ENCODE measurements around the gene CFAP251. TPM values are rescaled to one million over a fixed set of nuclear protein-coding genes. Genes with fewer than 3 reads are reported as not detected.
A peak's percentile ranks its signal among the peaks of the same experiment; 100 is the strongest.

CFAP251 gene
- total RNA-seq, 4 donors from 2014 or later = 0.49 to 4.9 (median 0.61) TPM

GRCh38 chr12:122029620-122030423, 111.4 kb downstream of the CFAP251 start:
- intact Hi-C loops (cut with DNase I; ENCODE audit: low total_unique reads) = no loop called here
- DNase-seq = no peak
- H3K9me3 ChIP-seq = no peaks in the 10 kb centered on the region
- in situ Hi-C loops (cut with MboI; ENCODE audit: low sequenced_read_pairs in 4 of 4) = no loop called here
- no peak for ATAC-seq
- no peak overlapping the region for H3K4me3 ChIP-seq
- peaks cover 23 to 53% of the 10 kb centered on the region in 2 donors for H3K4me1 ChIP-seq
- H3K27me3 ChIP-seq = no peaks in the 10 kb centered on the region
- no peak for TF ChIP-seq CTCF (IDR thresholded peaks at IDR 0.05 in 4 of 5, conservative IDR thresholded peaks at IDR 0.05 in 1 of 5)
- no peak for TF ChIP-seq POLR2A (IDR thresholded peaks at IDR 0.05)
- no peak overlapping the region for H3K27ac ChIP-seq
- no peaks in the 10 kb centered on the region for H3K36me3 ChIP-seq

GRCh38 chr12:122030424-122031035, 112.1 kb downstream of the CFAP251 start:
- H3K27me3 ChIP-seq = no peaks in the 10 kb centered on the region
- no peak for TF ChIP-seq POLR2A (IDR thresholded peaks at IDR 0.05)
- TF ChIP-seq CTCF (IDR thresholded peaks at IDR 0.05 in 4 of 5, conservative IDR thresholded peaks at IDR 0.05 in 1 of 5) = no peak

GRCh38 chr12:122031342-122032216, 113.2 kb downstream of the CFAP251 start:
- no peak overlapping the region for H3K4me3 ChIP-seq
- intact Hi-C loops (cut with DNase I; ENCODE audit: low total_unique reads) = no loop called here
- in situ Hi-C loops (cut with MboI; ENCODE audit: low sequenced_read_pairs in 4 of 4) = no loop called here
- H3K36me3 ChIP-seq = peaks cover 0 to 15% of the 10 kb centered on the region in 2 donors
- ATAC-seq = peak; percentile 34 to 40
- H3K27me3 ChIP-seq = no peaks in the 10 kb centered on the region
- peaks cover 23 to 46% of the 10 kb centered on the region in 2 donors for H3K4me1 ChIP-seq
- TF ChIP-seq POLR2A (IDR thresholded peaks at IDR 0.05) = no peak
- TF ChIP-seq CTCF (IDR thresholded peaks at IDR 0.05 in 4 of 5, conservative IDR thresholded peaks at IDR 0.05 in 1 of 5) = peak; percentile 57 to 79 (median 75)
- no peak overlapping the region for H3K27ac ChIP-seq
- H3K9me3 ChIP-seq = no peaks in the 10 kb centered on the region
- DNase-seq = no peak

More at GRCh38 chr12:122030424-122031035, 112.1 kb downstream of the CFAP251 start:
- Histone ChIP-seq H3K9me3 (no peaks in the 10 kb centered on the region), H3K27ac (no peak overlapping the region), H3K36me3 (peaks cover 0 to 4% of the 10 kb centered on the region in 2 donors), H3K4me3 (no peak overlapping the region), H3K4me1 (peaks cover 23 to 53% of the 10 kb centered on the region in 2 donors)
- intact Hi-C loops (cut with DNase I; ENCODE audit: low total_unique reads) = no loop called here
- in situ Hi-C loops (cut with MboI; ENCODE audit: low sequenced_read_pairs in 4 of 4) = no loop called here
- DNase-seq = no peak
- no peak for ATAC-seq

- peaks cover 0 to 22% of the 10 kb centered on the region in 2 donors for H3K36me3 ChIP-seq
- no peak overlapping the region for H3K27ac ChIP-seq
- H3K4me3 ChIP-seq = no peak overlapping the region
- ATAC-seq (no peak), DNase-seq (no peak)
- TF ChIP-seq POLR2A (IDR thresholded peaks at IDR 0.05) (no peak), CTCF (IDR thresholded peaks at IDR 0.05 in 4 of 5, conservative IDR thresholded peaks at IDR 0.05 in 1 of 5) (no peak)
- peaks cover 17 to 37% of the 10 kb centered on the region in 2 donors for H3K4me1 ChIP-seq
- intact Hi-C loops (cut with DNase I; ENCODE audit: low total_unique reads) (no loop called here), in situ Hi-C loops (cut with MboI; ENCODE audit: low sequenced_read_pairs in 4 of 4) (no loop called here)
- H3K9me3 ChIP-seq = no peaks in the 10 kb centered on the region
- no peaks in the 10 kb centered on the region for H3K27me3 ChIP-seq
Measured at GRCh38 chr12:122032580-122032979, 114.2 kb downstream of the CFAP251 start.

Measured in gastrocnemius medialis (tissue), 4 donors.